HG03066 (cell line): ENCODE results near the gene ZNF501.

ENCODE experiments used
- ATAC-seq: cut with Tn5 transposase; IDR thresholded peaks from one replicate; pipeline ENCODE4 v1.9.1; 2021; ENCODE audit warnings: low read depth; ENCODE audit not compliant: unreplicated experiment

ZNF501 gene

DNA sequence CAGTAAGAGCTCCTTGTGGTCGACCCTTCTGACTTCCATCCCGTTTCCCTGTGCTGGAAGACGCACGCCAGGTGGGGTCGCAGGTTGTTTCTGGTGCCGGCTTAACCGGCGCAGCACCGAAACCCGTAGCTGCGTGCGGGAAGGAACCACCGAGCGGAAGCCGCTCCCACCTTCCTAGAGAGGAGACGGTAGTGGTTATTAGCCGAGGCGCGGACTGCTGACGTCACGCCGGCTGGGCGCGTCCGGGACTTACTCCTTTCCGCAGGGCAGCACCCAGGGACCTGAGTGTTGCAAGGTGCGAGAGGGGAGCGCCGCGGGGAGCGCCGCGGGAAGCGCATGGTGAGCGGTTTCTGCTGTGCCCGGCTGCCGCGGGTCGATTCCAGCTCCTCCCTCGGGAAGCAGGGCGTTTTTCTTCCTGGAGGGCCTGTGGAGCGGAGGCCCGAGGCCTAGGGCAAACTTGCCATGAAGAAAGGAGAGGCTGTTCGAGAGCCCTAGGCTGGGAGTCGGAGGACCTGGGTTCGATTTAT is at the start of gene ZNF501:
Gene ZNF501 (plus strand): TSS at position 252 of the 527 bp plus-strand sequence. CDS start 4,787 bp downstream, outside the sequence.
- peak; percentile 70 for ATAC-seq

DNA sequence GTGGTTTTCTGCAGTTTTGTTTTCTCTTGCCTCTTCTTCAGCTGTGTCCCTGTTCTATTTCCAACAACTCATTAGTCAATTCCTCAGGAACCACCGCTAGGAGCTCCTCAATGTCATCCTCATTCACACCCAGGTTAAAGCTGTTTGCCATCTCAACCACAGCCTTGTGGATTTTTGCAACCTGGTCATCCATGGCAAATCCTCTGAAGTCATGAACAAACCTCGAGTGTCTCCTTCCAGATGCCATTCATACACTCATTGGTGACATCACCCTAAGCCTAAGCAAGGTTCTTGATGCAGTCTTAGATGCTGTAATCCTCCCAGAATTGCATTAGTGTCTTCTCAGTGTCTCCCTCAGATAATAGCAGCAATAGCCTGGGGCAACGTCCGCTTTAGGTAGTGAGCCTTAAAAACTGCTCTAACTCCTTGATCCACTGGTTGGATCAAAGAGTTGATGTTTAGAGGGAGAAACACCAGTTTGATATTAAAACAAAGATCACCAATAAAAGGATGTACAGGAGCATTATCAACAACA is 48.4 kb upstream of the ZNF501 start:
- ATAC-seq: no peak

DNA sequence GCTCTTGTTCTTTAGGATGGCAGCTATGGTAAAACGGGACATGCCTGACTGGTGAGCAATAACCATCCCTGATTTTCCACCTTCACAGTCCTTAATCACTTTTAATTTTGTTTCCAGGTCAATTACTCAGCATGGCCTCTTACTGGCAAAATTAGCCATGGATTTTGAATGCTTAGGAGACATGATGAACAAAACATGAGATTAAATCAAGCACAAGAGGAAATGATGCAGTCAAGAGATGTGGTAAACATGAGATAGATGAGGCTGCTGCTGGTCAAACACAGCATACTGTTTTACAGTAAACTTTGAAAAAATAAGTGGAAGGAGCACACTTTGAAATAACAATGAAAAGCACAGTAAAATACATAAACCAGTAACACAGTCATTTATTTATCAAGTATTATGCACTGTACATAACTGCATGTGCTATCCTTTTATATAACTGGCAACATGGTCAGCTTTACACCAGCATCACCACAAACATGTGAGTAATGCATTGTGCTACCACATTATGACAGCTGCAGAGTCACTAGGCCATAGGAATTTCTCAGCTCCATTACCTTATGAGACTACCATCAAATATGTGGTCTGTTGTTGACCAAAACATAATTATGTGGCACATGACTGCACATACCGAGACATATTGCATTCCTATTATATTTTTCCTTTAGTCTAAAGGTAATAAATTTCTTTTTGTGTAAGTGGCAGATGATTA is 47.1 kb upstream of the ZNF501 start:
- ATAC-seq: no peak

DNA sequence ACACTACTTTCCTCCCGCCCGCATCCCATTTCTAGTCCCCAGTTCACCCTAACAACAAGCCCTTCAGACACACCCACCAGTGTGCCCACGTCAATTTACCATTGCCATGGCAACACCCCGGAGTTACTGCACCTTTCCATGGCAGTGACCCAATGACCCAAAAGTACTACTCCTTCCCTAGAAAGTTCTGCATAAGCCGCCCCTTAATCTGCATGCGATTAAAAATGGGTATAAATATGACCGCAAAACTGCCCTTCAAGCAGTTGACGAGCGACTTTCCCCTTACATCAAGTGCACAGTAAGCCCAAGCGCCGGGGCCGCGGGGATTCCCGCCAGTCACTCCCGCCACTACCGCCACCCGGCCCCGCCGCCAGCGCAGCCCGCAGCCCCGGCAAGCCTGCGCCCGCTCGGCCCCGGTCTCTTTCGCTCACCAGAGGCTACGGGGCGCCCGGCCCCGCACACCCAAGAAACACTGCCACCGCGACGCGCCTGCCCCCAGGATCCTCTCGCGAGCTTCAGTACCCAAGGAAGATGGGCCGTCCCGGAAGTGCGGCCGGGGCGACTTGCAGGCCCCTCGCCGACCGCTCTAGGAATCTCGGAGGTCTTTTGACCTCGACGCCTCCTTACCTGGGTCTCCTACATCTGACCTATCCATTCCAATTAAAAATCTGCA is 44.2 kb upstream of the ZNF501 start:
- ATAC-seq: peak; percentile 99

DNA sequence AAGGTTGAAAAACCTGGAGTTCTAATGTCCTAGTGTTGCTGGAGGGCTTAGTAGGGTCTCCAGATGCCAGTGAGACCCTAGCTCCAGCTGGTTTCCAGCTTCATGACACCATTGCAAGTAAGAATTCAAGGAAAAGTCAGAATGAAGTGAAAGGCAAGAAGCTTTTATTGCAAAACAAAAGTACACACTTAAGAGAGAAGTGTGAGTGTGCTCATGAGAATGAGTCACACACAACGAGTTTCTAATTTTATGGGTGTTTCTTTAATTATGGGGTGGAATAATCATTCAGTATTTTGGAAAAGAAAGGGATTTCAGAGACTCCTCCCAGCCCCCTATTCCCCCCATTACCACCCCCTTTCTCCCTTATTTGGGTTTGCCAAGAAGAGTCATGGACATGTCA is 41.5 kb upstream of the ZNF501 start:
- ATAC-seq: no peak

DNA sequence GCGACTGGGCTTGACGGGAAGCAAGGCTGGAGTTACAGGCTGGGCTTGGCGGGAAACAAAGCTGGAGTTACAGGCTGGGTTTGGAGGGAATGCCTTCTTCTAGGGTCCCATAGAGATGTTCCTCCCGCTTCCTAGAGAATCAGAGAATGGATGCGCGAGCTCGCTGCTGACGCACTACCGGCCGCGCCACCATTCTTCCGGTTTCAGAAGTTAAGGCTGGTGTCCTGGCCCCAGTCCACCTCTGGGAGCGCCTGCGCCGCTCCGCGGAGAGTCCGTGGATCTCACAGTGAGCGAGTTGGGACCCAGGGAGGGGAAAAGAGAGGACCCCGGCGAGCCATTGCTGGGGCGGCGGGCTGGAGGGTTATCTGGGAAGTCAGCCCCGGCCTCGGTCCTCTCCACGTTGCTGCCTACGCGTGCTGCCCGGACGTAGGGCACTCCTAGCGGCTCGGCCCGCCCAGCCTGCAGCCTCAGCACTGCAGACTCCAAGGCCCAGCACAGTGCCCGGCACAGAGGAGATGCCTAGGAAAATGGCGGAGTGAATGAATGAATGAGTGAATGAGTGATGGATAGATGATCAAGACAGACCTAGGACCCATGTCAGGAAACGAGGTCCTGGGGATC is 16.9 kb upstream of the ZNF501 start, which contains the start of gene ZNF502:
Gene ZNF502 (plus strand): TSS at position 206 of the 621 bp plus-strand sequence. CDS start 7,602 bp downstream, outside the sequence.
- no peak for ATAC-seq

DNA sequence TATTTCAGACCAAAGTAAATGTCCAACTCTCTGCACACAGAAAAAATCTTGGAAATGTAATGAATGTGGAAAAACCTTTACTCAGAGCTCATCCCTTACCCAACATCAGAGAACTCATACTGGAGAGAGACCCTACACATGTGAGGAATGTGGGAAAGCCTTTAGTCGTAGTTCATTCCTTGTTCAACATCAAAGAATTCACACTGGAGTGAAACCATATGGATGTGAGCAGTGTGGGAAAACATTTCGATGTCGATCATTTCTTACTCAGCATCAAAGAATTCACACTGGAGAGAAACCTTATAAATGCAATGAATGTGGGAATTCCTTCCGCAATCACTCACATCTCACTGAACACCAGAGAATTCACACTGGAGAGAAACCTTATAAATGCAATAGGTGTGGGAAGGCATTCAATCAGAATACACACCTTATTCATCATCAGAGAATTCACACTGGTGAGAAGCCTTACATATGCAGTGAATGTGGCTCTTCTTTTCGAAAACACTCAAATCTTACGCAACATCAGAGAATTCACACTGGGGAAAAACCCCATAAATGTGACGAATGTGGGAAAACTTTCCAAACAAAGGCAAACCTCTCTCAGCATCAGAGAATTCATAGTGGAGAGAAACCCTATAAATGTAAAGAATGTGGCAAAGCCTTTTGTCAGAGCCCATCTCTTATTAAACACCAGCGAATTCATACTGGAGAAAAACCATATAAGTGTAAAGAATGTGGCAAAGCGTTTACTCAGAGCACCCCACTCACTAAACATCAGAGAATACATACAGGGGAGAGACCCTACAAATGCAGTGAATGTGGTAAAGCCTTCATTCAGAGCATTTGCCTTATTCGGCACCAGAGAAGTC is 8.0 kb upstream of the ZNF501 start:
- ATAC-seq: no peak

DNA sequence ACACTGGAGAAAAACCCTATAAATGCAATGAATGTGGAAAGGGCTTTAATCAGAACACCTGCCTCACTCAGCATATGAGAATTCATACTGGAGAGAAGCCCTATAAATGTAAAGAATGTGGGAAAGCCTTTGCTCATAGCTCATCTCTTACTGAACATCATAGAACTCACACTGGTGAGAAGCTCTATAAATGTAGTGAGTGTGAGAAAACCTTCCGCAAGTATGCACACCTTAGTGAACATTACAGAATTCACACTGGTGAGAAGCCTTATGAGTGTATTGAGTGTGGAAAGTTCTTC is 7.4 kb upstream of the ZNF501 start:
- no peak for ATAC-seq

DNA sequence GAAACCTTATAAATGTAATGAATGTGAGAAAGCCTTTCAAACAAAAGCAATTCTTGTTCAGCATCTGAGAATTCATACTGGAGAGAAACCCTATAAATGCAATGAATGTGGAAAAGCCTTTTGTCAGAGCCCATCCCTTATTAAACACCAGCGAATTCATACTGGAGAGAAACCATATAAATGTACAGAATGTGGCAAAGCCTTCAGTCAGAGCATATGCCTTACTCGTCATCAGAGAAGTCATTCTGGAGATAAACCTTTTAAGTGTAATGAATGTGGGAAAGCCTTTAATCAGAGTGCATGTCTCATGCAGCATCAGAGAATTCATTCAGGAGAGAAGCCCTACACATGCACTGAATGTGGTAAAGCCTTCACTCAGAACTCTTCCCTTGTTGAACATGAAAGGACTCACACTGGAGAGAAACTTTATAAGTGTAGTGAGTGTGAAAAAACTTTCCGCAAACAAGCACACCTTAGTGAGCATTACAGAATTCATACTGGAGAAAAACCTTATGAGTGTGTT is 5.3 kb downstream of the ZNF501 start:
- no peak for ATAC-seq

DNA sequence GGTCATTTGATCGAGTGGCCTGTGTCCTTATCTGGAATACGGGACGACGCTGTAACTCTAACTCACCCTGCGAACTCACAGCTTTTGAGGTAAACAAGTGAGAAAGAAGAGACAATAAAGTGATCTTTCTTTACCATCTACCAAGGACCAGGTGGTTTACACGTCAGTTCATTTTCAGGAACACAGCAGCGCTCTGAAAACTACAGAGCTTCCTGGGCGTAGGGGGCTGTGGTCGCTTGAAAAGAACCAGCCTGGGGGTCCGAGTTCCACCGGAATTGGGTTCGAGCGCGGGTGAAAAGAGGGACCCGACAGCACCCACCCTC is 31.6 kb downstream of the ZNF501 start:
- no peak for ATAC-seq

DNA sequence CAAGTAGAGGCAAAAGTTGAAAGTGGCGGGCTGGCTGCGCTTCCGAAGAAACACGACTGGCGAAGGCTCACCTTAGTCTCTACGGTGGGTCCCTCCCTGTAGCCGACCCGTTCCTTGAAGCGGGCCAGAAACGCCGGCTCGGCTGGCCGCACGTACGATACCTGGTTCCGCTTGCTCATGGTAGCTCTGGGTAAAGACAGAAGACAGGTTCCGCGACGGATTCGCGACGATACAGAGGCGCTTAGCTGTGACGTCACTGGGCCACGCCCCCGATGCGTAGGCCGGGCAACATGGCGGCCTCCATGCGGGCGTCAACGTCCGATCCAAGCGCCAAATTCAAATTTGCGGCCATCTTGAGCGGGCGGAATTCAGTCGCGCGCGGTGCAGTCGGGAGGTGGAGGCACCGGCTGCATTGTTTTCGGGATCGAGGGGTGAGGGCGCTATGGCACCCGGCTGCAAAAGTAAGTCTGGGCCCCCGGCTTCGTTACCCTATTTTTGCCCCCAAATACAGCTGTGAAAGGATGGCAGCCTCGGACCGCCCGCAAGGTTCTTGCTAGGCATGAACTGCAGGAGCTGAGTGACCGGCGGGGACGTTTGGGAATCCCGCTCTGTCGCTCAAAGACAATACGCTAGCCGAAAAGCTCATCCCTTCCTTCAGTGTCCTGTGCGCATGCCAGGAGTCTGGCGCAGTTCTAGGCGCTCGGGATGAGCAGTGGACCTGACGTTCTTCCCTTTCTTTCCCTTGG is 32.2 kb downstream of the ZNF501 start, which contains the start of the genes KIAA1143 and KIF15:
Gene KIAA1143 (minus strand): TSS at position 196 of the 746 bp plus-strand sequence. CDS start 17 bp downstream, at position 179.
Gene KIF15 (plus strand): TSS at position 371 of the 746 bp plus-strand sequence. CDS start 72 bp downstream, at position 443.
- peak; percentile 89 for ATAC-seq

DNA sequence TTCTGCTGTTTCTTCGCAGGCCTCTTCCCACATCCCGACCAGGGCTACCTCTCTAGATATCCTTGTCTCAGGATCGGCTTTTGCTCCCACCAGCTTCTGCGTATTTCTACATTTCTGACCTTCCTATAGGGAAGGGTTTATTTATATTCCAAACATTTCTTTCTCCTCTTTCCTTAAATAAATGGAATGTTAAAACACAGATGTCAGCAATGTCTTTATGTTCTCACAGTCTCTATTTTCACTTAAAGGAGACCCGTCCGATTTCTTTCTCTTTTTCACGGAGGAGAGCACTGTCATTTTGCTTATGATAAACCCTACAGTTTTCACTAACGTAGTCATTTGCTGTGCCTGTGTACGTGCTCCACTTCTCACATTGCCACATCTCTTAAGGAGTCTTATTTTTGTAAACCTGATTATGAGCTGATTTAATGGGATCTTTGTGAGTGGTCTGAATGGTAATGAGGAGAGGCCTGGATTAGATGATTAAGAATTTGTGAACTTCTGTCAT is 32.8 kb downstream of the ZNF501 start:
- no peak for ATAC-seq

DNA sequence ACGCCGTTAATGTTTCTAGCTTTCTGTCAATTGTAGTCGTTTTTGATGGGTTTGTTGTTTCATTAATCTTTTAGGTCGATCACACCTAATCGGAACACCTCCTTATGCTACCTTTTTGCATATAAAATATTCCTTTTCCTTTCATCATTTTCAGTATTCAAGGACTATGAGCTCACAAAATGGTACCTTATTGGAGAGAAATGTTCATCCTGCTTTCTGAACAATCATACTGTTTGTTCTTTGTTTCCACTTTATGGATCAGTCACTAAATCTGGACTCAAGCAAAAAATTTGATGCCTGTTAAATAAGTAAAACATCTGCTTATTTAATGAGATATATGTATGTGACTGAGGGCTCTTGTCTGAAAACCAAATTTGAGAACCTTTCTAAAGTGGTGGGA is 33.3 kb downstream of the ZNF501 start:
- no peak for ATAC-seq

DNA sequence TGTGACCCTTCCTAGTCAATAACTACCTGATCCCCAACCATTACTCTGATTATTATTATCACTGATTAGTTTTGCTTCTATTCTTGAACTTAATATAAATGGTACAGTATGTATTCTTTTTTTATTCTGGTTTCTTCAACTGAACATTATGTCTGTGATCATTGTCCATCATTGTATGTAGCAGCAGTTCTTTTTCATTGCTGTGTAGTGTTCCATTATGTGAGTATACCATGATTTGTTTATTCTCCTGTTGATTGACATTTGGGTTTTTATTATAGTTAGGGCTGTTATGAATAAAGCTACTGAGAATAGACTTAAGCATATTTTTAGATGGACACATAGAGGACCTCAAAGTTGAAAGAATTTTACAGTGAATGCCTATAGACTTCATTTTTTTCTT is 34.8 kb downstream of the ZNF501 start:
- no peak for ATAC-seq

DNA sequence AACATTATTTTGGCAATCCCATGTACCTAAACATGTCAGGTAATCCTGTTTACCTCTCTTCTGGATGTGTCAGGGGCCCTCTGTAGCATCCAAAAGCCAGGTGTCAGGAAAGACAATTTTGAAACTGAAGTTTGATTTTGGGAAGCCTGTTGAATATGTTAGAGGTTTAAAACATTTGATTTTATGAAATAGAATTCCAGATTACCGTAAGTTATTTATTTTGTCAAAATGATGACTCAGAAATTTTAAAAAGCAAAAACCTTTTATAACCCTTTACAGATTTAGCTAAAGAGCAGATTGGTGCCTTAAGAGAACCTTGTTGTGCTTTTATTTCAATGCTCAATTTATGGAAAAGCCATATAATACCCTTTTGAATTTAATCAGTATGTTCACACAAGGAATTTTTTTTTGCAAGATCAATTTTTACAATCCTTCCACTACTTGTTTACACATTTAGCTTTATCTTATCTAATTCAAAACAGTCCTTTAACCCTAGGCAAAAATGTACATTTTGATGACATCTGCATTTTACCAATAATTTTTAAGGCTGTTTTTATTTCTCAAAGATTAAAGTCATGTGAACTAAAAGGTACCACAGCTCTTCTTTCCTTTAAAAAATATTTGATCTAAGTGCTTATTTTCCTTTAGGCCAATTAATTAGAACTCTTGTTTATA is 42.1 kb downstream of the ZNF501 start:
- no peak for ATAC-seq

DNA sequence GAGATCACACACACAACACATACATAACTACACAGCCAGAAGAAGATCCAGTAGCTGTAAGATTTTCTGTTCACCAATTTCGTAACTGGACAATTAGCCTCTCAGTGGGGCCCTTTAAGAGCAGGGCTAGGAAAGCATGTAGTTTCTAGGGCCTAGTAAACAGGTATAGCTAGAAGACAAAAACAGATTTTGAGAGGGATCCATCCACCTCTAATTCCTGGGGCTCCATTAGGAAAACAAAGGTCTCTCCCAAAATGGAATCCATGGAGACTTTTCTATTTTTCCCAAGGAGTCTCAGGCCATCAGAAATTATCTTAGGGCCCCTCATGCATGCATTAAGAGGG is 42.6 kb downstream of the ZNF501 start:
- no peak for ATAC-seq

DNA sequence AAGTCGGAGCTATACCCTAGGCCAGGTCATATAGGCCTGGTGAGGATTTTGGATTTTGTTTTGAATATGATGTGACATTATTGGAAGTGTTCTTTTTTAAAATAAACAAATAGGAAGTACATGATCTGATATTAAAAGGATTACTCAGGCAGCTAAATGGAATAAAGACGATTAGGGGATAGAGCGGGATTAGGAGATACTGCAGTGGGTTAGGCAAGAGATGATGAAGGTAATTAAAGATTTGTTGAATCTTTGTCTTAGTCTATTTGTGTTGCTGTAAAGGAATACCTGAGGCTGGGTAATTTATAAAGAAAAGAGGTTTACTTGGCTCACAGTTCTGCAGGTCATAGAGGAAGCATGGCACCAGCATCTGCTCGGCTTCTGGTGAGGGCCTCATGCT is 53.5 kb downstream of the ZNF501 start:
- ATAC-seq: no peak
